ENCODE measurements around the gene MEI1.

Gene MEI1

GRCh38 chr22:41831383-41831782 lies 132.1 kb downstream of the MEI1 start:
- peaks cover 49% of the 10 kb centered on the region for H3K4me1 ChIP-seq (ENCODE audit: insufficient read depth, low read length, poor library complexity, severe bottlenecking)
- H3K79me2 ChIP-seq (ENCODE audit: insufficient read depth, low read length), result peaks cover 49% of the 10 kb centered on the region
- peak overlapping the region; percentile 76 for H3K4me3 ChIP-seq (ENCODE audit: low read length, poor library complexity, severe bottlenecking)
- peak overlapping the region; percentile 93 for H3K9ac ChIP-seq (ENCODE audit: low read depth, low read length, poor library complexity, severe bottlenecking)
- peaks cover 24% of the 10 kb centered on the region for H4K20me1 ChIP-seq (ENCODE audit: insufficient read depth, low read length, poor library complexity, severe bottlenecking)
- H3K36me3 ChIP-seq (ENCODE audit: insufficient read depth, low read length), result peaks cover 7% of the 10 kb centered on the region; the same call in 1 of the 2 replicates
- no peaks in the 10 kb centered on the region for H3K9me3 ChIP-seq (ENCODE audit: insufficient read depth, low read depth, low read length)
- H3F3A ChIP-seq (ENCODE audit: low read depth), result no peaks in the 10 kb centered on the region
- no peaks in the 10 kb centered on the region for H3K27me3 ChIP-seq (ENCODE audit: insufficient read depth, low read length, poor library complexity, severe bottlenecking)
- peak overlapping the region; percentile 78 for H3K4me2 ChIP-seq (ENCODE audit: low read depth, low read length, poor library complexity, severe bottlenecking)
- no peaks in the 10 kb centered on the region for H3K9me2 ChIP-seq (replicated peaks; ENCODE audit: low read depth, low read length)
- TF ChIP-seq CTCF (conservative IDR thresholded peaks at IDR 0.05; ENCODE audit: low read length), result no peak
- no peak for TF ChIP-seq EZH2phosphoT487 (IDR thresholded peaks at IDR 0.05; ENCODE audit: borderline replicate concordance)
- no peak overlapping the region for H2AFZ ChIP-seq (ENCODE audit: low read length)

DNA sequence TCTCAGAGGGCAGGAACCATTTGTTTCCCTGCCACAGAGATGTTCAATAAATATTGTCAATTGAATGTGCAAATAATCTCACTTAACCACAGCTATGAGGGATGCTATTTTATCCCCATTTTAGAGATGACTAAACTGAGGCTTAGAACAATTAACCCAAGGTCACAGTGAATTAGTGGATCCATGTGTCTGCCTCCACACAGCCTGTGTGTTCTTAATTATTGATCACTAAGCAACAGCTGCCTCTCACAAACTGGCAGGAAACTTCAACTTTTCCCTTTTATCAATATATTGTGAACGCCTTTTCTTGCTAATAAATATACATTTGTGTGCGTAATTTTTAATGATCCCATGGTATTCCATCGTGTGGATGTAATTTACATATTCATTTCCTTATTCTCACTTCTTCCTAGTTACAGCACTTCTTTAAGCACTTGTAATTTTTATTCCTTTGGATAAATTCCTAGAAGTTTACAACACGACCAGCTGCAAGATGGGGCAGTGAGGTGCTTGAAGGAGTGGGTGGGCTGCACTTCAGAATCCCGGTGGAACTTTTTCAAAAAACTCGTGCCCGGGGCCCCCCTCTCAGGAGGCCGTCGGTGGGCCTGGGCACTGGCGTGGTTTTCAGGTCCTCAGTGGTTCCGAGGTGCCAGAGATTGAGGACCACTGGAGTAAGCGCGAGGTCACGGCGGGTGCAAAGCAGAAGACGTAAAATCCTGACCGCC lies 132.7 kb downstream of the MEI1 start:
- Histone ChIP-seq H3K9ac (ENCODE audit: low read depth, low read length, poor library complexity, severe bottlenecking) (peak overlapping the region; percentile 93), H4K20me1 (ENCODE audit: insufficient read depth, low read length, poor library complexity, severe bottlenecking) (peaks cover 30% of the 10 kb centered on the region), H3F3A (ENCODE audit: low read depth) (no peaks in the 10 kb centered on the region), H3K36me3 (ENCODE audit: insufficient read depth, low read length) (peaks cover 11% of the 10 kb centered on the region; the same call in 1 of the 2 replicates), H3K4me2 (ENCODE audit: low read depth, low read length, poor library complexity, severe bottlenecking) (peak overlapping the region; percentile 78), H2AFZ (ENCODE audit: low read length) (no peak overlapping the region), H3K9me3 (ENCODE audit: insufficient read depth, low read depth, low read length) (no peaks in the 10 kb centered on the region), H3K79me2 (ENCODE audit: insufficient read depth, low read length) (peaks cover 55% of the 10 kb centered on the region), H3K27me3 (ENCODE audit: insufficient read depth, low read length, poor library complexity, severe bottlenecking) (no peaks in the 10 kb centered on the region), H3K4me3 (ENCODE audit: low read length, poor library complexity, severe bottlenecking) (peak overlapping the region; percentile 76), H3K9me2 (replicated peaks; ENCODE audit: low read depth, low read length) (no peaks in the 10 kb centered on the region), H3K4me1 (ENCODE audit: insufficient read depth, low read length, poor library complexity, severe bottlenecking) (peaks cover 55% of the 10 kb centered on the region)
- TF ChIP-seq EZH2phosphoT487 (IDR thresholded peaks at IDR 0.05; ENCODE audit: borderline replicate concordance), result no peak
- TF ChIP-seq CTCF (conservative IDR thresholded peaks at IDR 0.05; ENCODE audit: low read length), result no peak

DNA sequence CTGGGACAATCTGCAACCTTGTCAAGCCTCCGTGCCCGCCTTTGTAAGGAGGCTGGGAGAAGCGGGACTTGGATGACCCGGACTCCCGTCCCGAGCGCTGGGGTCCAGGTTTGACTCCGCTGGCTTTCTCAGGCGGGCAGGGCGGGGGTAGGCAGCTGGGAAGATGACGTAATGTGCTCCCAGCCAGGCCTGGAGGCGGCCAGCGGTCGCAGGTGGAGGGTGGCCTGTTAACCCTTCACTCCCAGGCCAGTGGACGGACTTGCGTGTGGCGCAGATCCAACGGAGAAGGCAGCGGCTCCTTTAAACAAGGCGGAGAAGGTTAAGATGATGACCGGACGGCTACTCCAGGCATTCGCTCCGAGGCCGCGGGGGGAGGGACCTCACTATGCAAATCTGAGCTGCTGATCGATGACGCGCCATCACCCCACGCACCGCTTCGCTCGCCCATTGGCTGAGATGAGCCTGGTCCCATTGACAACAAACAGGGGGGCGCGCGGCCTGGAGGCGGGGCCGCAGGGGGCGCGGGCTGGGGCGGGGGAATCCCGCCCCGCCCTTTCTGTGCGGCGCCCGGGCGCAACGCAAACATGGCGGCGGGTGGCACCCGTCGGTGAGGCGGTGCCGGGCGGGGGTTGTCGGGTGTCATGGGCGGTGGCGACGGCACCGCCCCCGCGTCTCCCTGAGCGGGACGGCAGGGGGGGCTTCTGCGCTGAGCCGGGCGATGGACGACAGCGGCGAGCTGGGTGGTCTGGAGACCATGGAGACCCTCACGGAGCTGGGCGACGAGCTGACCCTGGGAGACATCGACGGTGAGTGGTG lies 133.5 kb downstream of the MEI1 start, which contains the start of gene SREBF2:
TSS of gene SREBF2 (plus strand) at position 553 of the 816 bp plus-strand sequence. CDS start at position 719, 166 bp downstream.
- TF ChIP-seq EZH2phosphoT487 (IDR thresholded peaks at IDR 0.05; ENCODE audit: borderline replicate concordance) (no peak), CTCF (conservative IDR thresholded peaks at IDR 0.05; ENCODE audit: low read length) (no peak)
- Histone ChIP-seq H3K36me3 (ENCODE audit: insufficient read depth, low read length) (peaks cover 13% of the 10 kb centered on the region; the same call in 1 of the 2 replicates), H3K27me3 (ENCODE audit: insufficient read depth, low read length, poor library complexity, severe bottlenecking) (no peaks in the 10 kb centered on the region), H3K4me3 (ENCODE audit: low read length, poor library complexity, severe bottlenecking) (peak within 1 kb of the TSS; percentile 87), H3K79me2 (ENCODE audit: insufficient read depth, low read length) (peaks cover 62% of the 10 kb centered on the region), H3K4me2 (ENCODE audit: low read depth, low read length, poor library complexity, severe bottlenecking) (peak within 1 kb of the TSS; percentile 97), H3K9me2 (replicated peaks; ENCODE audit: low read depth, low read length) (no peaks in the 10 kb centered on the region), H3K9me3 (ENCODE audit: insufficient read depth, low read depth, low read length) (no peaks in the 10 kb centered on the region), H4K20me1 (ENCODE audit: insufficient read depth, low read length, poor library complexity, severe bottlenecking) (peaks cover 34% of the 10 kb centered on the region), H3K4me1 (ENCODE audit: insufficient read depth, low read length, poor library complexity, severe bottlenecking) (peaks cover 55% of the 10 kb centered on the region), H3K9ac (ENCODE audit: low read depth, low read length, poor library complexity, severe bottlenecking) (peak within 1 kb of the TSS; percentile 95), H2AFZ (ENCODE audit: low read length) (no peak within 1 kb of the TSS; the same call in 1 of the 2 replicates), H3F3A (ENCODE audit: low read depth) (no peaks in the 10 kb centered on the region)

Measured in Loucy (cell line).